GM23248 (cell line): ENCODE measurements around the gene TNFSF13B.

Experiments used
- EZH2 ChIP-seq: fragments of 200-600 bp; sonication (generic); IDR thresholded peaks from 2 replicates; pipeline ENCODE4 v1.6.1; 2018; ENCODE audit warnings: antibody characterized with exemption, mild to moderate bottlenecking; ENCODE audit not compliant: insufficient read depth, poor library complexity, severe bottlenecking
- EZH2phosphoT487 ChIP-seq: fragments of 200-600 bp; sonication (generic); IDR thresholded peaks from 2 replicates; pipeline ENCODE4 v1.6.1; 2018; ENCODE audit warnings: antibody characterized with exemption, moderate library complexity, mild to moderate bottlenecking, low read depth; ENCODE audit not compliant: insufficient read depth

GRCh38 chr13:108342369-108343289, 73.1 kb downstream of the TNFSF13B start:
- TF ChIP-seq EZH2phosphoT487 = no peak
- no peak for TF ChIP-seq EZH2
